GM23338 (cell line): ENCODE data around the gene SLC50A1. TPM values are rescaled to one million over a fixed set of nuclear protein-coding genes. Genes with fewer than 3 reads are reported as not detected.

Experiments
- ATAC-seq: fragments of 200-7000 bp; cut with Tn5 transposase; 3 replicates; pipeline ENCODE4 v1.9.1; 2020
- DNase-seq: peaks from one replicate; pipeline ENCODE4 v3.0.0-alpha.2; 2015; ENCODE audit warnings: low spot score
- H2AFZ ChIP-seq: fragments of 200-600 bp; sonication (generic); 2 replicates; pipeline ENCODE4 v1.8.0; 2016; ENCODE audit warnings: antibody characterized with exemption, mild to moderate bottlenecking, moderate library complexity
- H3F3A ChIP-seq: fragments of 200-600 bp; sonication (generic); replicated peaks from 2 replicates; pipeline ENCODE4 v1.8.0; 2017; ENCODE audit warnings: antibody characterized with exemption, mixed run types, low read depth
- H3K27ac ChIP-seq: fragments of 200-600 bp; sonication (generic); 2 replicates; pipeline ENCODE4 v1.6.1; 2016; ENCODE audit warnings: low read depth
- H3K27me3 ChIP-seq: fragments of 200-600 bp; sonication (generic); 2 replicates; pipeline ENCODE4 v1.8.0; 2016; ENCODE audit warnings: mild to moderate bottlenecking, mixed run types, moderate library complexity; ENCODE audit not compliant: insufficient read depth
- H3K36me3 ChIP-seq: fragments of 200-600 bp; sonication (generic); 2 replicates; pipeline ENCODE4 v1.8.0; 2016; ENCODE audit warnings: mild to moderate bottlenecking; ENCODE audit not compliant: insufficient read depth
- H3K4me1 ChIP-seq: fragments of 200-600 bp; sonication (generic); 2 replicates; pipeline ENCODE4 v1.8.0; 2016; ENCODE audit warnings: mild to moderate bottlenecking, moderate library complexity; ENCODE audit not compliant: insufficient read depth
- H3K4me2 ChIP-seq: fragments of 200-600 bp; sonication (generic); 2 replicates; pipeline ENCODE4 v1.7.1; 2017; ENCODE audit warnings: mixed run types
- H3K4me3 ChIP-seq: fragments of 200-600 bp; sonication (generic); 2 replicates; pipeline ENCODE4 v1.6.1; 2016; ENCODE audit warnings: mixed run types
- H3K79me2 ChIP-seq: fragments of 200-600 bp; sonication (generic); replicated peaks from 2 replicates; pipeline ENCODE4 v1.8.0; 2017; ENCODE audit warnings: mild to moderate bottlenecking; ENCODE audit not compliant: insufficient read depth
- H3K9me2 ChIP-seq: fragments of 200-600 bp; sonication (generic); 2 replicates; pipeline ENCODE4 v1.8.0; 2017; ENCODE audit not compliant: insufficient read depth
- H4K20me1 ChIP-seq: fragments of 200-600 bp; sonication (generic); replicated peaks from 2 replicates; pipeline ENCODE4 v1.8.0; 2017; ENCODE audit warnings: mild to moderate bottlenecking; ENCODE audit not compliant: insufficient read depth
- H3K27ac Mint-ChIP-seq: 2 replicates; pipeline ENCODE4 v1.8.0; 2020; ENCODE audit warnings: inconsistent platforms, mild to moderate bottlenecking, moderate library complexity, mixed read lengths
- H3K27me3 Mint-ChIP-seq: 3 replicates; pipeline ENCODE4 v1.8.0; 2022; ENCODE audit warnings: low read depth, mild to moderate bottlenecking, moderate library complexity, mixed read lengths, inconsistent platforms; ENCODE audit not compliant: insufficient read depth, poor library complexity
- H3K36me3 Mint-ChIP-seq: 3 replicates; pipeline ENCODE4 v1.8.0; 2021; ENCODE audit warnings: low read depth, mild to moderate bottlenecking, inconsistent platforms, moderate library complexity, mixed read lengths
- H3K4me1 Mint-ChIP-seq: 3 replicates; pipeline ENCODE4 v1.8.0; 2020; ENCODE audit warnings: mild to moderate bottlenecking, inconsistent platforms, mixed read lengths
- H3K4me3 Mint-ChIP-seq: 3 replicates; pipeline ENCODE4 v1.8.0; 2021; ENCODE audit warnings: moderate library complexity, mild to moderate bottlenecking, inconsistent platforms, mixed read lengths
- H3K9me3 Mint-ChIP-seq: 3 replicates; pipeline ENCODE4 v1.8.0; 2020; ENCODE audit warnings: moderate library complexity, mild to moderate bottlenecking, inconsistent platforms, mixed read lengths
- CREB1 ChIP-seq: fragments of 250-450 bp; sonication (Bioruptor Pico); IDR thresholded peaks from 2 replicates; pipeline ENCODE4 v1.5.0; 2020; ENCODE audit warnings: low read depth, mild to moderate bottlenecking, moderate library complexity
- EZH2phosphoT487 ChIP-seq: fragments of 200-600 bp; sonication (generic); IDR thresholded peaks from one replicate; pipeline ENCODE4 v1.8.1; 2018; ENCODE audit warnings: antibody characterized with exemption; ENCODE audit not compliant: unreplicated experiment
- JUNB ChIP-seq: IDR thresholded peaks from one replicate; pipeline ENCODE4 v1.6.1; 2016; ENCODE audit warnings: antibody characterized with exemption; ENCODE audit not compliant: unreplicated experiment
- POLR2AphosphoS5 ChIP-seq: IDR thresholded peaks from 2 replicates; pipeline ENCODE4 v1.6.1; 2016; ENCODE audit warnings: antibody characterized with exemption, low read depth
- REST ChIP-seq: IDR thresholded peaks from one replicate; pipeline ENCODE4 v1.6.1; 2018; ENCODE audit warnings: antibody characterized with exemption; ENCODE audit not compliant: unreplicated experiment
- STAT1 ChIP-seq: IDR thresholded peaks from one replicate; pipeline ENCODE4 v1.6.1; 2016; ENCODE audit warnings: antibody characterized with exemption; ENCODE audit not compliant: unreplicated experiment
- ZNF114 ChIP-seq: fragments of 250-450 bp; sonication (Bioruptor Pico); IDR thresholded peaks from 2 replicates; pipeline ENCODE4 v1.5.0; 2020; ENCODE audit warnings: mild to moderate bottlenecking, moderate library complexity
- ZNF331 ChIP-seq: fragments of 250-450 bp; sonication (Bioruptor Pico); IDR thresholded peaks from 2 replicates; pipeline ENCODE4 v1.5.0; 2020; ENCODE audit warnings: low read depth, mild to moderate bottlenecking, moderate library complexity
- ZNF462 ChIP-seq: fragments of 250-450 bp; sonication (Bioruptor Pico); IDR thresholded peaks from 2 replicates; pipeline ENCODE4 v1.5.0; 2020; ENCODE audit warnings: mild to moderate bottlenecking, moderate library complexity
- polyA plus RNA-seq: library from polyadenylated mRNA; unstranded; fragments of >200 nt; fragmentation: Nextera tagmentation; extraction: Ambion mirVana; gene quantifications from 2 replicates; pipeline ENCODE4 v1.2.1, GENCODE V29; 2016
- total RNA-seq: library from RNA; depleted of rRNA; stranded (reverse); fragments of >200 nt; shearing (Covaris generic); gene quantifications from 2 replicates; pipeline ENCODE4 v1.2.3, GENCODE V29; 2014

SLC50A1 gene
- total and polyA plus RNA-seq, 2 experiments from 2014 or later = 30.0 to 63.9 TPM

GRCh38 chr1:155103325-155103724 is 32.3 kb upstream of the SLC50A1 start (continued):
- no peak for TF ChIP-seq EZH2phosphoT487
- TF ChIP-seq ZNF331 (CRISPR knock-in tag) = no peak
- no peak for TF ChIP-seq ZNF114

GRCh38 chr1:155104605-155105534 is 30.8 kb upstream of the SLC50A1 start:
- no peak for TF ChIP-seq CREB1 (CRISPR knock-in tag)
- no peak for TF ChIP-seq POLR2AphosphoS5
- TF ChIP-seq STAT1 = no peak
- no peak for TF ChIP-seq JUNB
- no peak for TF ChIP-seq REST

GRCh38 chr1:155105604-155106011 is 30.0 kb upstream of the SLC50A1 start:
- no peaks in the 10 kb centered on the region for H3K9me3 Mint-ChIP-seq
- H3K4me1 ChIP-seq = no peaks in the 10 kb centered on the region
- H3F3A ChIP-seq = no peaks in the 10 kb centered on the region
- H3K4me2 ChIP-seq = no peak overlapping the region
- no peak overlapping the region for H3K27ac ChIP-seq
- H3K36me3 ChIP-seq = no peaks in the 10 kb centered on the region
- H3K27ac Mint-ChIP-seq = no peak overlapping the region
- DNase-seq = no peak
- H3K27me3 Mint-ChIP-seq = peaks cover 1% of the 10 kb centered on the region
- no peaks in the 10 kb centered on the region for H3K9me2 ChIP-seq
- ATAC-seq = no peak
- no peak overlapping the region for H2AFZ ChIP-seq
- H3K4me3 ChIP-seq = no peak overlapping the region
- no peaks in the 10 kb centered on the region for H3K27me3 ChIP-seq
- no peaks in the 10 kb centered on the region for H4K20me1 ChIP-seq
- no peak overlapping the region for H3K4me3 Mint-ChIP-seq
- H3K36me3 Mint-ChIP-seq = no peaks in the 10 kb centered on the region
- H3K4me1 Mint-ChIP-seq = no peaks in the 10 kb centered on the region
- H3K79me2 ChIP-seq = no peaks in the 10 kb centered on the region
- TF ChIP-seq ZNF462 (CRISPR knock-in tag) = no peak
- no peak for TF ChIP-seq POLR2AphosphoS5

More at GRCh38 chr1:155104605-155105534, 30.8 kb upstream of the SLC50A1 start:
- Histone ChIP-seq H2AFZ (no peak overlapping the region), H3K4me1 (no peaks in the 10 kb centered on the region), H3K27me3 (no peaks in the 10 kb centered on the region), H3K9me2 (no peaks in the 10 kb centered on the region), H3K27ac (no peak overlapping the region), H3K79me2 (no peaks in the 10 kb centered on the region), H3K4me3 (no peak overlapping the region), H3F3A (no peaks in the 10 kb centered on the region), H3K4me2 (no peak overlapping the region), H4K20me1 (no peaks in the 10 kb centered on the region), H3K36me3 (no peaks in the 10 kb centered on the region)
- no peak for ATAC-seq
- Mint-ChIP-seq H3K27me3 (peaks cover 1% of the 10 kb centered on the region), H3K36me3 (no peaks in the 10 kb centered on the region), H3K4me1 (no peaks in the 10 kb centered on the region), H3K27ac (no peak overlapping the region), H3K9me3 (no peaks in the 10 kb centered on the region), H3K4me3 (no peak overlapping the region)
- no peak for DNase-seq
